Activated CD4-positive, alpha-beta T cell treated with anti-CD3 and anti-CD28 coated beads for 36 hours (primary cell): ENCODE results near the gene GLRA1. TPM values are rescaled to one million over a fixed set of nuclear protein-coding genes. Genes with fewer than 3 reads are reported as not detected.

Experiments used
- ATAC-seq: fragments of 200-7000 bp; cut with Tn5 transposase; one replicate; pipeline ENCODE4 v1.10.0; 2021; ENCODE audit warnings: mild to moderate bottlenecking, moderate library complexity
- CTCF ChIA-PET: fragments of 350-600 bp; sonication (Branson Sonifier 250); formaldehyde crosslinking; loops from one replicate; lab custom pipeline; 2021; ENCODE audit warnings: antibody characterized with exemption; lab: Charles Lee
- POLR2A ChIA-PET: fragments of 350-600 bp; sonication (Branson Sonifier 250); formaldehyde crosslinking; loops from one replicate; lab custom pipeline; 2021; ENCODE audit warnings: antibody characterized with exemption, inconsistent platforms; lab: Charles Lee
- DNase-seq: peaks from one replicate; pipeline ENCODE4 v3.0.0-alpha.2; 2020
- H3K27ac Mint-ChIP-seq: one replicate; pipeline ENCODE4 v1.8.0; 2021; ENCODE audit warnings: mixed read lengths
- H3K27me3 Mint-ChIP-seq: one replicate; pipeline ENCODE4 v1.8.0; 2021; ENCODE audit warnings: mixed read lengths
- H3K36me3 Mint-ChIP-seq: one replicate; pipeline ENCODE4 v1.8.0; 2021; ENCODE audit warnings: low read depth, mixed read lengths
- H3K4me1 Mint-ChIP-seq: one replicate; pipeline ENCODE4 v1.8.0; 2021; ENCODE audit warnings: mixed read lengths
- H3K4me3 Mint-ChIP-seq: one replicate; pipeline ENCODE4 v1.8.0; 2021; ENCODE audit warnings: mild to moderate bottlenecking, moderate library complexity, mixed read lengths
- H3K9me3 Mint-ChIP-seq: one replicate; pipeline ENCODE4 v1.8.0; 2021; ENCODE audit warnings: low read depth, mixed read lengths
- intact Hi-C, 2 experiments: fragments of 100-400 bp; cut with DNase I in 1 of 2; cut with micrococcal nuclease in 1 of 2; formaldehyde crosslinking; loops; one replicate each; pipeline versions ENCODE4 v1.14.2 to v1.15.1; 2022 to 2024; cut with DNase I, micrococcal nuclease
- total RNA-seq, 2 experiments: library from RNA; stranded (reverse); gene quantifications; one replicate each; pipeline ENCODE4 v1.2.3, GENCODE V29; 2021

Gene GLRA1
- total RNA-seq, 2 experiments from 2014 or later = not detected

- H3K27me3 Mint-ChIP-seq = no peaks in the 10 kb centered on the region
- H3K9me3 Mint-ChIP-seq = no peaks in the 10 kb centered on the region
- ATAC-seq (no peak), DNase-seq (no peak)
- no peaks in the 10 kb centered on the region for H3K36me3 Mint-ChIP-seq
- H3K4me1 Mint-ChIP-seq = peaks cover 18% of the 10 kb centered on the region
- CTCF ChIA-PET = no interaction called here
- H3K27ac Mint-ChIP-seq = no peak overlapping the region
- POLR2A ChIA-PET = no interaction called here
- intact Hi-C loops = no loop called here
- no peak overlapping the region for H3K4me3 Mint-ChIP-seq
Observed at GRCh38 chr5:151949701-151950308, 25.2 kb upstream of the GLRA1 start.

GRCh38 chr5:151949113-151949512 lies 24.5 kb upstream of the GLRA1 start:
- ChIA-PET CTCF (interaction anchor here (1.1 kb wide), 1 partner anchor 12 kb away, joined by 6 read pairs; no protein-coding TSS in a partner anchor), POLR2A (interaction anchor here (0.6 kb wide), 1 partner anchor 33 kb away, joined by 3 read pairs; no protein-coding TSS in a partner anchor)
- no peaks in the 10 kb centered on the region for H3K36me3 Mint-ChIP-seq
- intact Hi-C loops = no loop called here
- no peak overlapping the region for H3K27ac Mint-ChIP-seq
- H3K9me3 Mint-ChIP-seq = no peaks in the 10 kb centered on the region
- H3K4me3 Mint-ChIP-seq = no peak overlapping the region
- H3K4me1 Mint-ChIP-seq = peaks cover 13% of the 10 kb centered on the region
- no peak for DNase-seq
- no peaks in the 10 kb centered on the region for H3K27me3 Mint-ChIP-seq
- no peak for ATAC-seq

GRCh38 chr5:151947931-151948608 lies 23.4 kb upstream of the GLRA1 start:
- Mint-ChIP-seq H3K27me3 (no peaks in the 10 kb centered on the region), H3K9me3 (no peaks in the 10 kb centered on the region), H3K4me1 (peaks cover 10% of the 10 kb centered on the region), H3K27ac (no peak overlapping the region), H3K36me3 (no peaks in the 10 kb centered on the region), H3K4me3 (no peak overlapping the region)
- DNase-seq = no peak
- ATAC-seq = no peak
- ChIA-PET CTCF (interaction anchor here (0.6 to 1.1 kb wide), 3 partner anchors 13 to 163 kb away, joined by 3 to 6 read pairs (median 3); no protein-coding TSS in a partner anchor), POLR2A (interaction anchor here (0.6 kb wide), 1 partner anchor 34 kb away, joined by 3 read pairs; no protein-coding TSS in a partner anchor)
- intact Hi-C loops = no loop called here

GRCh38 chr5:151937851-151938250 lies 13.2 kb upstream of the GLRA1 start:
- H3K27ac Mint-ChIP-seq = no peak overlapping the region
- ATAC-seq = no peak
- ChIA-PET POLR2A (no interaction called here), CTCF (no interaction called here)
- H3K36me3 Mint-ChIP-seq = no peaks in the 10 kb centered on the region
- DNase-seq = no peak
- H3K27me3 Mint-ChIP-seq = no peaks in the 10 kb centered on the region
- no peak overlapping the region for H3K4me3 Mint-ChIP-seq
- H3K9me3 Mint-ChIP-seq = peaks cover 10% of the 10 kb centered on the region
- intact Hi-C loops = no loop called here
- no peaks in the 10 kb centered on the region for H3K4me1 Mint-ChIP-seq

GRCh38 chr5:151935135-151935695 lies 10.6 kb upstream of the GLRA1 start:
- ChIA-PET CTCF (interaction anchor here (1.0 kb wide), 1 partner anchor 9 kb away, joined by 3 read pairs; no protein-coding TSS in a partner anchor), POLR2A (no interaction called here)
- ATAC-seq (no peak), DNase-seq (no peak)
- Mint-ChIP-seq H3K36me3 (no peaks in the 10 kb centered on the region), H3K4me1 (no peaks in the 10 kb centered on the region), H3K27ac (no peak overlapping the region), H3K27me3 (no peaks in the 10 kb centered on the region), H3K9me3 (peaks cover 17% of the 10 kb centered on the region), H3K4me3 (no peak overlapping the region)
- intact Hi-C loops = no loop called here

GRCh38 chr5:151931260-151931659 lies 6.6 kb upstream of the GLRA1 start:
- Mint-ChIP-seq H3K9me3 (peaks cover 17% of the 10 kb centered on the region), H3K27ac (no peak overlapping the region), H3K36me3 (no peaks in the 10 kb centered on the region), H3K4me1 (no peaks in the 10 kb centered on the region), H3K27me3 (peaks cover 11% of the 10 kb centered on the region), H3K4me3 (no peak overlapping the region)
- CTCF ChIA-PET = no interaction called here
- POLR2A ChIA-PET = no interaction called here
- no peak for DNase-seq
- intact Hi-C loops = no loop called here
- ATAC-seq = no peak

- ATAC-seq = no peak
- Mint-ChIP-seq H3K27me3 (peaks cover 32% of the 10 kb centered on the region), H3K4me1 (no peaks in the 10 kb centered on the region), H3K36me3 (no peaks in the 10 kb centered on the region), H3K9me3 (peaks cover 4% of the 10 kb centered on the region), H3K27ac (no peak overlapping the region), H3K4me3 (no peak overlapping the region)
- DNase-seq = no peak
- CTCF ChIA-PET = interaction anchor here (1.1 kb wide), 1 partner anchor 9 kb away, joined by 3 read pairs; no protein-coding TSS in a partner anchor
- POLR2A ChIA-PET = no interaction called here
- intact Hi-C loops = no loop called here
Observed at GRCh38 chr5:151926188-151926587, 1.5 kb upstream of the GLRA1 start.

- Mint-ChIP-seq H3K4me1 (no peaks in the 10 kb centered on the region), H3K27me3 (peaks cover 32% of the 10 kb centered on the region), H3K36me3 (no peaks in the 10 kb centered on the region), H3K27ac (no peak overlapping the region), H3K9me3 (peaks cover 4% of the 10 kb centered on the region), H3K4me3 (no peak overlapping the region)
- ChIA-PET CTCF (interaction anchor here (0.6 kb wide), 1 partner anchor 145 kb away, joined by 3 read pairs; no protein-coding TSS in a partner anchor), POLR2A (no interaction called here)
- intact Hi-C loops = no loop called here
- DNase-seq (no peak), ATAC-seq (no peak)
Observed at GRCh38 chr5:151925340-151925739, 689 bp upstream of the GLRA1 start.

GRCh38 chr5:151923866-151924476 lies 680 bp downstream of the GLRA1 start:
- DNase-seq (peak; percentile 7), ATAC-seq (no peak)
- Mint-ChIP-seq H3K4me3 (no peak overlapping the region), H3K9me3 (peaks cover 4% of the 10 kb centered on the region), H3K36me3 (no peaks in the 10 kb centered on the region), H3K27me3 (peaks cover 32% of the 10 kb centered on the region), H3K4me1 (no peaks in the 10 kb centered on the region), H3K27ac (no peak overlapping the region)
- ChIA-PET CTCF (interaction anchor here (0.6 to 0.7 kb wide), 2 partner anchors 262 to 545 kb away, joined by 3 read pairs; no protein-coding TSS in a partner anchor), POLR2A (no interaction called here)
- intact Hi-C loops = no loop called here

GRCh38 chr5:151921916-151922315 lies 2.7 kb downstream of the GLRA1 start:
- CTCF ChIA-PET = no interaction called here
- Mint-ChIP-seq H3K4me1 (no peaks in the 10 kb centered on the region), H3K27ac (no peak overlapping the region), H3K27me3 (peaks cover 26% of the 10 kb centered on the region), H3K9me3 (peaks cover 4% of the 10 kb centered on the region), H3K36me3 (no peaks in the 10 kb centered on the region), H3K4me3 (no peak overlapping the region)
- intact Hi-C loops = no loop called here
- DNase-seq = no peak
- POLR2A ChIA-PET = no interaction called here
- ATAC-seq = no peak

- no peaks in the 10 kb centered on the region for H3K36me3 Mint-ChIP-seq
- H3K27me3 Mint-ChIP-seq = peaks cover 3% of the 10 kb centered on the region
- ATAC-seq (no peak), DNase-seq (no peak)
- H3K4me3 Mint-ChIP-seq = no peak overlapping the region
- H3K4me1 Mint-ChIP-seq = no peaks in the 10 kb centered on the region
- CTCF ChIA-PET = no interaction called here
- intact Hi-C loops = no loop called here
- no peak overlapping the region for H3K27ac Mint-ChIP-seq
- POLR2A ChIA-PET = no interaction called here
- no peaks in the 10 kb centered on the region for H3K9me3 Mint-ChIP-seq
Observed at GRCh38 chr5:151917904-151918303, 6.7 kb downstream of the GLRA1 start.
